Activated CD4-positive, alpha-beta T cell treated with anti-CD3 and anti-CD28 coated beads, Interleukin-2, amount 10 ng/mL, durations not matched to agents 24 days and 14 days (primary cell): ENCODE data around the gene GANAB. TPM values are rescaled to one million over a fixed set of nuclear protein-coding genes. Genes with fewer than 3 reads are reported as not detected.
"Not testable (repeated sequence)": the region's sequence is repeated elsewhere in the genome, so short reads cannot be mapped to it uniquely, and the experiment has no call there.

Experiments
- DNase-seq: peaks from one replicate; pipeline ENCODE4 v3.0.0; 2022
- H3K27ac Mint-ChIP-seq: one replicate; pipeline ENCODE4 v1.8.0; 2022; ENCODE audit warnings: mild to moderate bottlenecking, mixed read lengths
- H3K27me3 Mint-ChIP-seq: one replicate; pipeline ENCODE4 v1.8.0; 2022; ENCODE audit warnings: mixed read lengths
- H3K36me3 Mint-ChIP-seq: one replicate; pipeline ENCODE4 v1.8.0; 2022; ENCODE audit warnings: low read depth, mild to moderate bottlenecking, mixed read lengths
- H3K4me1 Mint-ChIP-seq: one replicate; pipeline ENCODE4 v1.8.0; 2021; ENCODE audit warnings: mixed read lengths
- H3K4me3 Mint-ChIP-seq: one replicate; pipeline ENCODE4 v1.8.0; 2022; ENCODE audit warnings: mild to moderate bottlenecking, moderate library complexity, mixed read lengths
- H3K9me3 Mint-ChIP-seq: one replicate; pipeline ENCODE4 v1.8.0; 2021; ENCODE audit warnings: mixed read lengths
- intact Hi-C: fragments of 100-400 bp; cut with micrococcal nuclease; formaldehyde crosslinking; loops from one replicate; pipeline ENCODE4 v1.15.1; 2023
- total RNA-seq: library from RNA; stranded (reverse); gene quantifications from 2 replicates; pipeline ENCODE4 v1.2.3, GENCODE V29; 2022

GANAB gene
- total RNA-seq, 1 donor from 2014 or later, result 257 TPM

GRCh38 chr11:62622476-62623089 lies 23.8 kb downstream of the GANAB start:
- Mint-ChIP-seq H3K4me1 (peaks cover 25% of the 10 kb centered on the region), H3K9me3 (no peaks in the 10 kb centered on the region), H3K36me3 (peaks cover 52% of the 10 kb centered on the region), H3K4me3 (peak overlapping the region; percentile 97), H3K27me3 (peaks cover 1% of the 10 kb centered on the region), H3K27ac (peak overlapping the region; percentile 99)
- DNase-seq, result no peak
- intact Hi-C loops, result loop anchor here (1.0 to 2.0 kb wide), 6 partner anchors 10 to 42 kb away; partner anchors contain the start of genes C11orf98, CSKMT, EML3 and GANAB

- Mint-ChIP-seq H3K4me1 (peaks cover 25% of the 10 kb centered on the region), H3K9me3 (no peaks in the 10 kb centered on the region), H3K27ac (peak within 1 kb of the TSS; percentile 99), H3K4me3 (peak within 1 kb of the TSS; percentile 97), H3K36me3 (peaks cover 49% of the 10 kb centered on the region), H3K27me3 (peaks cover 1% of the 10 kb centered on the region)
- intact Hi-C loops, result loop anchor here (1.0 to 2.0 kb wide), 6 partner anchors 10 to 43 kb away; partner anchors contain the start of genes C11orf98, CSKMT, EML3 and GANAB
- peak; percentile 99 for DNase-seq
Observed at GRCh38 chr11:62621567-62622470, 24.6 kb downstream of the GANAB start, which contains the start of gene B3GAT3. Gene B3GAT3, minus strand, starts transcription at chr11:62621986. Its CDS starts 39 bp downstream, at chr11:62621947.

GRCh38 chr11:62621027-62621566 lies 25.3 kb downstream of the GANAB start:
- H3K27me3 Mint-ChIP-seq, result peaks cover 1% of the 10 kb centered on the region
- H3K36me3 Mint-ChIP-seq, result peaks cover 48% of the 10 kb centered on the region
- no peaks in the 10 kb centered on the region for H3K9me3 Mint-ChIP-seq
- peak overlapping the region; percentile 99 for H3K27ac Mint-ChIP-seq
- H3K4me3 Mint-ChIP-seq, result peak overlapping the region; percentile 97
- intact Hi-C loops, result no loop called here
- peaks cover 25% of the 10 kb centered on the region for H3K4me1 Mint-ChIP-seq
- DNase-seq, result no peak

- H3K27ac Mint-ChIP-seq, H3K4me3 Mint-ChIP-seq, H3K9me3 Mint-ChIP-seq, H3K27me3 Mint-ChIP-seq, intact Hi-C loops, DNase-seq: not testable (repeated sequence)
- Mint-ChIP-seq H3K4me1 (peaks cover 32% of the 10 kb centered on the region), H3K36me3 (peaks cover 38% of the 10 kb centered on the region)
Observed at GRCh38 chr11:62616957-62617356, 29.5 kb downstream of the GANAB start.

GRCh38 chr11:62615521-62615920 lies 30.9 kb downstream of the GANAB start:
- Mint-ChIP-seq H3K36me3 (peaks cover 33% of the 10 kb centered on the region), H3K27me3 (no peaks in the 10 kb centered on the region), H3K27ac (no peak overlapping the region), H3K4me1 (peaks cover 36% of the 10 kb centered on the region), H3K4me3 (no peak overlapping the region), H3K9me3 (no peaks in the 10 kb centered on the region)
- DNase-seq, result no peak
- intact Hi-C loops, result no loop called here

GRCh38 chr11:62614275-62614674 lies 32.1 kb downstream of the GANAB start:
- Mint-ChIP-seq H3K27me3 (no peaks in the 10 kb centered on the region), H3K4me3 (peak overlapping the region; percentile 37), H3K27ac (peak overlapping the region; percentile 90), H3K36me3 (peaks cover 37% of the 10 kb centered on the region), H3K9me3 (no peaks in the 10 kb centered on the region), H3K4me1 (peaks cover 40% of the 10 kb centered on the region)
- intact Hi-C loops, result loop anchor here (5.0 kb wide), 2 partner anchors 93 to 268 kb away; partner anchors contain the start of genes BSCL2, GNG3 and SLC3A2
- no peak for DNase-seq

GRCh38 chr11:62613291-62613778 lies 33.1 kb downstream of the GANAB start:
- no peak for DNase-seq
- H3K27ac Mint-ChIP-seq, result peak overlapping the region; percentile 83
- intact Hi-C loops, result loop anchor here (1.0 to 5.0 kb wide), 5 partner anchors 33 to 269 kb away; partner anchors contain the start of genes BSCL2, C11orf98, CSKMT and GANAB
- peaks cover 40% of the 10 kb centered on the region for H3K4me1 Mint-ChIP-seq
- peak overlapping the region; percentile 56 for H3K4me3 Mint-ChIP-seq
- no peaks in the 10 kb centered on the region for H3K27me3 Mint-ChIP-seq
- H3K9me3 Mint-ChIP-seq, result no peaks in the 10 kb centered on the region
- H3K36me3 Mint-ChIP-seq, result peaks cover 38% of the 10 kb centered on the region

GRCh38 chr11:62612366-62613290 lies 33.8 kb downstream of the GANAB start, which contains the start of the genes EML3 and ROM1:
Gene EML3, minus strand, starts transcription at chr11:62612775. Its CDS starts 318 bp downstream, at chr11:62612457.
Gene ROM1, plus strand, starts transcription at chr11:62613257. Its CDS starts 25 bp downstream, at chr11:62613282.
- no peaks in the 10 kb centered on the region for H3K9me3 Mint-ChIP-seq
- H3K36me3 Mint-ChIP-seq, result peaks cover 44% of the 10 kb centered on the region
- no peaks in the 10 kb centered on the region for H3K27me3 Mint-ChIP-seq
- peaks cover 46% of the 10 kb centered on the region for H3K4me1 Mint-ChIP-seq
- intact Hi-C loops, result loop anchor here (1.0 to 5.0 kb wide), 8 partner anchors 10 to 270 kb away; partner anchors contain the start of genes BSCL2, C11orf98, CSKMT and GANAB
- peak within 1 kb of the TSS; percentile 98 for H3K4me3 Mint-ChIP-seq
- peak; percentile 97 for DNase-seq
- peak within 1 kb of the TSS; percentile 97 for H3K27ac Mint-ChIP-seq

- peak; percentile 80 for DNase-seq
- H3K4me3 Mint-ChIP-seq, result peak overlapping the region; percentile 98
- H3K27me3 Mint-ChIP-seq, result no peaks in the 10 kb centered on the region
- intact Hi-C loops, result loop anchor here (1.0 to 5.0 kb wide), 6 partner anchors 10 to 270 kb away; partner anchors contain the start of genes BSCL2, C11orf98, CSKMT and GNG3
- no peaks in the 10 kb centered on the region for H3K9me3 Mint-ChIP-seq
- peaks cover 47% of the 10 kb centered on the region for H3K4me1 Mint-ChIP-seq
- H3K36me3 Mint-ChIP-seq, result peaks cover 45% of the 10 kb centered on the region
- peak overlapping the region; percentile 97 for H3K27ac Mint-ChIP-seq
Observed at GRCh38 chr11:62611705-62612365, 34.6 kb downstream of the GANAB start.

GRCh38 chr11:62610814-62611704 lies 35.4 kb downstream of the GANAB start:
- intact Hi-C loops, result loop anchor here (5.0 kb wide), 2 partner anchors 96 to 271 kb away; partner anchors contain the start of genes BSCL2, GNG3 and SLC3A2
- Mint-ChIP-seq H3K4me3 (peak overlapping the region; percentile 98), H3K36me3 (peaks cover 44% of the 10 kb centered on the region), H3K27me3 (no peaks in the 10 kb centered on the region), H3K9me3 (no peaks in the 10 kb centered on the region), H3K27ac (peak overlapping the region; percentile 97), H3K4me1 (peaks cover 45% of the 10 kb centered on the region)
- no peak for DNase-seq

- H3K27me3 Mint-ChIP-seq, result no peaks in the 10 kb centered on the region
- peaks cover 46% of the 10 kb centered on the region for H3K36me3 Mint-ChIP-seq
- DNase-seq, result no peak
- intact Hi-C loops, result loop anchor here (5.0 kb wide), 2 partner anchors 97 to 272 kb away; partner anchors contain the start of genes BSCL2, GNG3 and SLC3A2
- no peaks in the 10 kb centered on the region for H3K9me3 Mint-ChIP-seq
- H3K4me3 Mint-ChIP-seq, result peak overlapping the region; percentile 98
- H3K27ac Mint-ChIP-seq, result peak overlapping the region; percentile 87
- H3K4me1 Mint-ChIP-seq, result peaks cover 45% of the 10 kb centered on the region
Observed at GRCh38 chr11:62610403-62610802, 36.0 kb downstream of the GANAB start.
